ENCODE measurements around the gene SRF.

- TF ChIP-seq POLR2AphosphoS5 (IDR thresholded peaks at IDR 0.05; ENCODE audit: low read depth, low read length) (no peak), SIN3A (IDR thresholded peaks at IDR 0.05; ENCODE audit: borderline replicate concordance, insufficient read depth, low read length) (0 out of 2 replicates have a peak, but pooled peaks have one; percentile 9), TAF1 (IDR thresholded peaks at IDR 0.05; ENCODE audit: borderline replicate concordance, insufficient read depth, low read length) (no peak)
Observed at GRCh38 chr6:43172104-43173007, 1.3 kb downstream of the SRF start.
